Left hindlimb (tissue), 1 donor: ENCODE results near the gene CACNA1D.

Source experiments
- DNase-seq: peaks from one replicate; pipeline ENCODE4 v3.0.0-alpha.2; 2018

Gene CACNA1D

DNA sequence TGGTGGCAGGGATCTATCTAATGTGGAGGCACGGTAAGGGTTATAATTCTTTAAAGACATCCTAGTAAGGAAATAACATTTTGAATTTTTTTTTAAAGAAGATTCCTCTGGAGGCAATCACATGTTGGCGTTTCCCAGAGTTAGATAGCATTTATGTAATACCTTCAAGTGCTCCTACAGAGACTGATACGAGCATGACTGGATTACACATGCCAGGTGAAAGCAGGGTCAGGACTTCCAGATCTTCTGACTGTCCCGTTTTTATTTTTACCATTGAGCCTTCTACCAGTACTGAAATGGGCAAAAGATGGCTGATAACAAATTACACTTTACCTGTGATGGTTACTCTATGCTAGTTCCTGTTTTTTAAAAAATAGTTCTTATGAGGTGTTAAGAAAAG, 365.8 kb downstream of the CACNA1D start:
- no peak for DNase-seq

DNA sequence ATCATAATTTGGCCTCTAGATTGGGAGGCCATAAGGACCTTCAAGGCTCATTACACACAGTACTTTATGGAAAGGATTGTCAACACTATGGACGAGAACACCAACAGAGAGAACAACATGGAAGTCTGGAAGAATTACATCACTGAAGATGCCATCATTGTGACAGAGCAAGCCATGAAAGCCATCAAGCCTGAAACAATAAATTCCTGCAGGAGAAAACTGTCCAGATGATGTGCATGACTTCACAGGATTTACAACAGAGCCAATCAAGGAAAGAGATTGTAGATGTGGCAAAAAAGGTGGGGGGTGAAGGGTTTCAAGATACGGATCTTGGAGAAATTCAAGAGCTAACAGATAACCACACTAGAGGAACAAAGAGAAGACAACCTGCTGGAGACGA, 367.8 kb downstream of the CACNA1D start:
- no peak for DNase-seq

DNA sequence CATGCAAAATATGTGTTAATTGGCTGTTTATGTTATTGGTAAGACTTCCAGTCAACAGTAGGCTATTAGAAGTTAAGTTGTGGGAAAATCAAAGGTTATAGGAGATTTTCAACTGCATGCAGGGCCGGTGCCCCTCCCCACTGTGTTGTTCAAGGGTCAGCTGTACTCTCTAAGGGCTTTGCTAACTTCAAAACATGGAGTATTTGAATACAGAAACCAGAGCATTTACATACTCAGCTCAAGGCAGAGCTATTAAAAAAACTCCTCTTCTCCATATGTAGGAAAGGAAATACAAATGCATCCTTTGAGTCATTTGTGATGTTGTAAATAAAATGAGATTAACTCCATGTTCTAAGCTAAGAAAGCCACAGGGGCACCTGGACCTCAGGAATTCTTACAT, 368.7 kb downstream of the CACNA1D start:
- no peak for DNase-seq
